ENCODE data around the gene PAOX.

Gene PAOX

GRCh38 chr10:133379152-133379800 is at the start of gene PAOX:
Gene PAOX (plus strand): TSS chr10:133379262. CDS start chr10:133379317, 55 bp downstream.
- H3K4me3 ChIP-seq (replicated peaks in 1 of 2; ENCODE audit: low read depth in 2 of 2, low read length in 2 of 2), result peak within 1 kb of the TSS; percentile 66 to 69
- TF ChIP-seq CTCF (IDR thresholded peaks at IDR 0.05; ENCODE audit: low read depth, low read length), result no peak
- peak; percentile 59 to 78 for DNase-seq (ENCODE audit: low read depth in 2 of 2)

GRCh38 chr10:133329491-133330202 is 49.4 kb upstream of the PAOX start:
- no peak overlapping the region for H3K4me3 ChIP-seq (replicated peaks in 1 of 2; ENCODE audit: low read depth in 2 of 2, low read length in 2 of 2)

GRCh38 chr10:133332936-133333699 is 45.9 kb upstream of the PAOX start:
- DNase-seq (ENCODE audit: low read depth in 2 of 2), result no peak
- TF ChIP-seq CTCF (IDR thresholded peaks at IDR 0.05; ENCODE audit: low read depth, low read length), result no peak

More at GRCh38 chr10:133329491-133330202, 49.4 kb upstream of the PAOX start:
- DNase-seq (ENCODE audit: low read depth in 2 of 2), result peak; percentile 86 to 88
- peak; percentile 94 for TF ChIP-seq CTCF (IDR thresholded peaks at IDR 0.05; ENCODE audit: low read depth, low read length)

GRCh38 chr10:133334503-133335245 is 44.4 kb upstream of the PAOX start:
- H3K4me3 ChIP-seq (replicated peaks in 1 of 2; ENCODE audit: low read depth in 2 of 2, low read length in 2 of 2), result peak overlapping the region; percentile 32 to 40
- DNase-seq (ENCODE audit: low read depth in 2 of 2), result no peak
- no peak for TF ChIP-seq CTCF (IDR thresholded peaks at IDR 0.05; ENCODE audit: low read depth, low read length)

More at GRCh38 chr10:133332936-133333699, 45.9 kb upstream of the PAOX start:
- H3K4me3 ChIP-seq (replicated peaks in 1 of 2; ENCODE audit: low read depth in 2 of 2, low read length in 2 of 2), result no peak overlapping the region

GRCh38 chr10:133335246-133336117 is 43.6 kb upstream of the PAOX start:
- DNase-seq (ENCODE audit: low read depth in 2 of 2), result peak; percentile 70 to 78
- H3K4me3 ChIP-seq (replicated peaks in 1 of 2; ENCODE audit: low read depth in 2 of 2, low read length in 2 of 2), result peak overlapping the region; percentile 32 to 40
- TF ChIP-seq CTCF (IDR thresholded peaks at IDR 0.05; ENCODE audit: low read depth, low read length), result no peak

Data from cardiac fibroblast (primary cell).